Tongue (tissue), 3 donors: ENCODE results near the gene PRKCI. TPM values are rescaled to one million over a fixed set of nuclear protein-coding genes. Genes with fewer than 3 reads are reported as not detected.

ENCODE experiments used
- DNase-seq: peaks from one replicate; pipeline ENCODE4 v3.0.0-alpha.2; 2015
- small RNA-seq: library from RNA; depleted of rRNA; stranded (forward); fragments of <200 nt; gene quantifications from one replicate; pipeline ENCODE3, GENCODE V24; 2014; ENCODE audit warnings: low replicate concordance
- total RNA-seq: library from RNA; depleted of rRNA; stranded (reverse); fragments of >200 nt; gene quantifications from one replicate; pipeline ENCODE4 v1.2.3, GENCODE V29; 2014

PRKCI gene
- total RNA-seq, 1 donor from 2014 or later = 53.2 TPM

DNA sequence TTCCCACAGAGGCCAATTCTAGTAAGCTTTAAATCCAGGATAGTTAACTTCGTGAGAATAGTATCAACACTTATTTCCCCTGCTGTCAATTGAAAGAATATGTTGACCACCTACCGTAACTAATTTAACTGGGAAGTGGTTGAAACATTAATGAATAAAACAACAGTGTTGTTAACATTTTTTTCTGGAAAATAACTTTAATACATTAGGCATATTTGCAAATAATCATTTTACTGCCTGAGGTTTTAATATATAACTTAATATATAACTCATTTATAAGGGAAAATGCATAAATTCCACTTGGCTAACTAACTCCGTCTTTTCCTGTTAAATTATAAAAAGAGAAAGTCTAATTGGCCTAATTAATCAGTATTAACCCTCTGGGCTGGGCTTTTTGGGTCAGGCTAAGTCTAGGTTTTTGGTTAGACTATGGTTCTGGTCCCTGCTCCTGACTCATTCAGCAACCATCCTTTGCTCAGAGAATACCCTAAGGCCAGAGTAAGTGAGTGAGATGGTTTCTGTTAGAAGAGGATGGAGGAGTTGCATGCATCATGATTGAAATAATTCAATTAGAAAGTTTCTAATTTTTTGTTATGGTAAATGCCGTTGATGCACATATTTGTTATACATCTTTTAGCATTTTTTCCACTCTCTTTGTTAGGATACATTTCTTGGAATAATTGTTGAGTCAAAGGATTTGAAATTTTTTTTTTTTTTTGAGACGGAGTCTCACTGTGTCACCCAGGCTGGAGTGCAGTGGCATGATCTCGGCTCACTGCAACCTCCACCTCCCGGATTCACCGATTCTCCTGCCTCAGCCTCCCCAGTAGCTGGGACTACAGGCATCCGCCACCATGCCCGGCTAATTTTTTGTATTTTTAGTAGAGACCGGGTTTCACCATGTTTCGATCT lies 124.5 kb downstream of the PRKCI start:
- no peak for DNase-seq

DNA sequence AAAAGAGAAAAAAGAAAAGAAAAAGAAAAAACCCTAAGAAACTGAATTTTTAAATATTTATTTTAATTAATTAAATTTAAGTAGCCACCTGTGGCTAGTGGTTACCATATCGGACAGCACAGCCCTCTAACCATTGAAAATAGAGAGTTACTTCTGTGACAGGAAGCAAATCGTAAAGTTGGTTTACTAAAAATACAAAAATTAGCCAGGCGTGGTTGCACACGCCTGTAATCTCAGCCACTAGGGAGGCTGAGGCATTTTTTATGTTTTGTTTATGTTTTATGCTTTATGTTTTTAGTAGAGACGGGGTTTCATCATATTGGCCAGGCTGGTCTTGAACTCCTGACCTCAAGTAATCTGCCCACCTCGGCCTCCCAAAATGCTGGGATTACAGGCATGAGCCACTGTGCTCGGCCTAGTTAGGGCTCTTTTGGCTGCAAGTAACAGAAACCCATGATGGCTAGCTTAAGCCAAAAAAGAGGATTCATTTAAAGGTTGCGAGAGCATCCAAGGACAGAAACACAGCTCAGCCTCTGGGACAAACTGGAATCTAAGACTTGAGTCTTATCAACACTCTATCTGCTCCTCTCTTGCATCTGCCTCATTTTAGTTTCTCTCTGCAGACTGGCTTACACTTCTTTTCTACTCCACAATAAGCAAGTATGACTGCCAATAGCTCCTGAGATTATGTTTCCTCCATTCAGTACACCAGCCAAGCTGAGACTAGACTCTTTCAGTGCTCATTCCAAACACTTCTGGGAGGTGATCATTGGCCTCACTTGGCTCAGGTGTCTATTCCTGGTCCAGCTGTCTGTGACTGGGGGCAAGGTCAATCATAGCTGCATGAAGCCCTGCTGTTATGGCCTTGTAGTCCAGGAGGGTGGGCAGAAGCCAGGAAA lies 128.5 kb downstream of the PRKCI start:
- no peak for DNase-seq

DNA sequence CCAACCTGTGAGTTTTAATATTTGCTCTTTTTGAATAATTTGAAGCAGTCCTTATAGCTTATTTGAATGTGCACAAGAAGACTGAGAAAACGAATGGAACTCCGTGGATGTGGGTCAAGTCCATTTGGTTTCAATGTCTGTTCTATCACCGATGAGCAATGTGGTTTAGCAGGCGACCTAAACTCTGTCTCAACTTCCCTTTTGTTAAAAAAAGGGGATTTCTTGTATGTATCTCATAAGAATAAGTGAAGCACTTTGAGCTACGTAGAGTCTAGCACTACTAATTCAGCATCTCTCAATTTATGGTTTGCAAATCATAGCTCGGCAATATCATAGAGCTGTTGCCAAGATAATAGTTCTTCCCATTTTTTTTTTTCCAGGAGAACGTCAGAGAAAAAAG lies 130.7 kb downstream of the PRKCI start:
- no peak for DNase-seq

DNA sequence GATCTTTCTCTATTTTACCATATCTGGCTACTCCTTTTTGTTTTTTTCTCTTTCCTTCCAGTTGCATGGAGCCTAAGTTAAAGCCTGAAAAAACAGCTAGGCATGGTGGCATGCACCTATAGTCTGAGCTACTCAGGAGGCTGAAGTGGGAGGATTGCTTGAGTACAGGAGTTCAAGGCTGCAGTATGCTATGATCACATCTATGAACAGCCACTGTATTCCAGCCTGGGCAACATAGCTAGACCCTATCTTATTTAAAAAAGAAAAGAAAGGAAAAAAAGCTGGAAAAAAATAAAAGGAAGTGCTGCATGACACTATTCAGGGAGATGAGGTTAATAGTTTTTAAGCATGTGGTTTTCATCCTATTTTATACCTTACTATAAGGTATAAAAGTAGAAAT lies 131.3 kb downstream of the PRKCI start:
- no peak for DNase-seq

DNA sequence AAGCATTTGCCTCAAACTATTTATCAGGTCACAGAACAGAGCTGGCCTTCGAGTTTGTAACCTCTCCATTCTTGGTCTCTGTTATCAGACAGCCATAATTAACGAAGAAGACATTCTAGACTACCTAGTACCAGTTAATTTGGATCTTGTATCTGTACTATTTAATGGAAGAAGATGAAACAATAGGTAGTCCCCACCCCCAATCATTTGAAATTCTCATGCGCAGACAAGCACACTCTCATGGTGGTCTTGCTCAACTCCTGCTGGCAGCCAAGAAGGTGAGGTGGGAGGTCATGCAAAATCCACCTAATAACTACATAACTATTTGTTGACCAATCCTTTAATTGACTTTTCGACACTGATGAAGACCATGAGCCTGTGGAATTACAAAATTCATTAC lies 132.5 kb downstream of the PRKCI start:
- DNase-seq = no peak

Small RNAs within 50 kb of the gene (small RNA-seq; reads per million reads assigned to genes)
- not detected for gene RF00019

Other genes starting within 250 kb of the PRKCI start
- gene GPR160, start 184.4 kb upstream of the PRKCI start, total RNA-seq = 1.3 TPM
- 54.3 TPM for gene PHC3, start 40.7 kb upstream of the PRKCI start, total RNA-seq
- gene SKIL, start 135.3 kb downstream of the PRKCI start, total RNA-seq = 59.5 TPM
- gene CLDN11, start 196.4 kb downstream of the PRKCI start, total RNA-seq = 4.1 TPM